T-helper 17 cell (primary cell): ENCODE data around the gene CCDC12. TPM values are rescaled to one million over a fixed set of nuclear protein-coding genes. Genes with fewer than 3 reads are reported as not detected.

Source experiments
- ATAC-seq: fragments of 150-1000 bp; cut with Tn5 transposase; 2 replicates; pipeline ENCODE4 v1.10.0; 2021; ENCODE audit warnings: mild to moderate bottlenecking, moderate library complexity
- DNase-seq, 3 donors: peaks; one replicate each; pipeline versions ENCODE4 v3.0.0 to v3.0.0-alpha.2; 2020 to 2021
- H3K9me3 ChIP-seq: one replicate; pipeline ENCODE4 v1.7.0; 2013; ENCODE audit warnings: low read length, mild to moderate bottlenecking; ENCODE audit not compliant: control insufficient read depth, poor library complexity, severe bottlenecking
- H3K27ac Mint-ChIP-seq: one replicate; pipeline ENCODE4 v1.8.0; 2022; ENCODE audit warnings: mild to moderate bottlenecking, moderate library complexity, mixed read lengths
- H3K27me3 Mint-ChIP-seq: one replicate; pipeline ENCODE4 v1.8.0; 2022; ENCODE audit warnings: mixed read lengths
- H3K36me3 Mint-ChIP-seq: one replicate; pipeline ENCODE4 v1.8.0; 2022; ENCODE audit warnings: low read depth, mixed read lengths
- H3K4me1 Mint-ChIP-seq: one replicate; pipeline ENCODE4 v1.8.0; 2022; ENCODE audit warnings: mild to moderate bottlenecking, mixed read lengths
- H3K4me3 Mint-ChIP-seq: one replicate; pipeline ENCODE4 v1.8.0; 2022; ENCODE audit warnings: mild to moderate bottlenecking, moderate library complexity, mixed read lengths
- total RNA-seq, 4 donors: library from RNA in 2 of 4; stranded (reverse) in 2 of 4; gene quantifications; one replicate each; pipeline ENCODE4 v1.2.3 and lab custom pipeline; 2022 to 2026

CCDC12 gene
- total RNA-seq, 2 donors from 2014 or later = 67.6 to 75.8 TPM

- no peaks in the 10 kb centered on the region for H3K9me3 ChIP-seq
- H3K27ac Mint-ChIP-seq = peak overlapping the region; percentile 96
- no peaks in the 10 kb centered on the region for H3K27me3 Mint-ChIP-seq
- DNase-seq = no peak
- no peaks in the 10 kb centered on the region for H3K36me3 Mint-ChIP-seq
- ATAC-seq = peak; percentile 74
- H3K4me1 Mint-ChIP-seq = peaks cover 72% of the 10 kb centered on the region
- H3K4me3 Mint-ChIP-seq = peak overlapping the region; percentile 86
Measured at GRCh38 chr3:46959161-46959511, 17.4 kb downstream of the CCDC12 start.

- peak overlapping the region; percentile 86 for H3K4me3 Mint-ChIP-seq
- no peaks in the 10 kb centered on the region for H3K27me3 Mint-ChIP-seq
- H3K9me3 ChIP-seq = no peaks in the 10 kb centered on the region
- peak overlapping the region; percentile 96 for H3K27ac Mint-ChIP-seq
- peaks cover 77% of the 10 kb centered on the region for H3K4me1 Mint-ChIP-seq
- no peaks in the 10 kb centered on the region for H3K36me3 Mint-ChIP-seq
- ATAC-seq (no peak), DNase-seq (no peak)
Measured at GRCh38 chr3:46958467-46959160, 17.9 kb downstream of the CCDC12 start.

- no peaks in the 10 kb centered on the region for H3K36me3 Mint-ChIP-seq
- peak overlapping the region; percentile 96 for H3K27ac Mint-ChIP-seq
- peak overlapping the region; percentile 25 for H3K4me3 Mint-ChIP-seq
- no peaks in the 10 kb centered on the region for H3K27me3 Mint-ChIP-seq
- no peak for DNase-seq
- no peaks in the 10 kb centered on the region for H3K9me3 ChIP-seq
- no peak for ATAC-seq
- H3K4me1 Mint-ChIP-seq = peaks cover 83% of the 10 kb centered on the region
Measured at GRCh38 chr3:46957092-46957820, 19.3 kb downstream of the CCDC12 start.

GRCh38 chr3:46955801-46956259 is 20.7 kb downstream of the CCDC12 start:
- Mint-ChIP-seq H3K27ac (peak overlapping the region; percentile 96), H3K4me1 (peaks cover 82% of the 10 kb centered on the region), H3K36me3 (no peaks in the 10 kb centered on the region), H3K4me3 (peak overlapping the region; percentile 80), H3K27me3 (no peaks in the 10 kb centered on the region)
- no peak for ATAC-seq
- no peak for DNase-seq
- H3K9me3 ChIP-seq = no peaks in the 10 kb centered on the region

- H3K27me3 Mint-ChIP-seq = no peaks in the 10 kb centered on the region
- peaks cover 79% of the 10 kb centered on the region for H3K4me1 Mint-ChIP-seq
- DNase-seq (no peak), ATAC-seq (no peak)
- H3K9me3 ChIP-seq = no peaks in the 10 kb centered on the region
- H3K36me3 Mint-ChIP-seq = no peaks in the 10 kb centered on the region
- H3K27ac Mint-ChIP-seq = peak overlapping the region; percentile 96
- H3K4me3 Mint-ChIP-seq = peak overlapping the region; percentile 80
Measured at GRCh38 chr3:46955157-46955556, 21.4 kb downstream of the CCDC12 start.

GRCh38 chr3:46954178-46954577 is 22.4 kb downstream of the CCDC12 start:
- ATAC-seq (no peak), DNase-seq (no peak)
- Mint-ChIP-seq H3K36me3 (no peaks in the 10 kb centered on the region), H3K27me3 (no peaks in the 10 kb centered on the region), H3K4me1 (peaks cover 75% of the 10 kb centered on the region), H3K4me3 (peak overlapping the region; percentile 86), H3K27ac (peak overlapping the region; percentile 96)
- H3K9me3 ChIP-seq = no peaks in the 10 kb centered on the region

GRCh38 chr3:46953234-46954010 is 23.1 kb downstream of the CCDC12 start:
- peaks cover 75% of the 10 kb centered on the region for H3K4me1 Mint-ChIP-seq
- DNase-seq (no peak), ATAC-seq (peak; percentile 68)
- H3K36me3 Mint-ChIP-seq = peaks cover 2% of the 10 kb centered on the region
- H3K4me3 Mint-ChIP-seq = peak overlapping the region; percentile 86
- H3K9me3 ChIP-seq = no peaks in the 10 kb centered on the region
- no peaks in the 10 kb centered on the region for H3K27me3 Mint-ChIP-seq
- H3K27ac Mint-ChIP-seq = peak overlapping the region; percentile 96

GRCh38 chr3:46952813-46953212 is 23.7 kb downstream of the CCDC12 start:
- no peaks in the 10 kb centered on the region for H3K9me3 ChIP-seq
- H3K27ac Mint-ChIP-seq = peak overlapping the region; percentile 96
- H3K4me1 Mint-ChIP-seq = peaks cover 76% of the 10 kb centered on the region
- peak overlapping the region; percentile 86 for H3K4me3 Mint-ChIP-seq
- H3K27me3 Mint-ChIP-seq = no peaks in the 10 kb centered on the region
- peaks cover 2% of the 10 kb centered on the region for H3K36me3 Mint-ChIP-seq
- ATAC-seq = no peak
- DNase-seq = no peak

- no peaks in the 10 kb centered on the region for H3K9me3 ChIP-seq
- Mint-ChIP-seq H3K27me3 (no peaks in the 10 kb centered on the region), H3K4me3 (no peak overlapping the region), H3K27ac (peak overlapping the region; percentile 100), H3K4me1 (peaks cover 83% of the 10 kb centered on the region), H3K36me3 (peaks cover 2% of the 10 kb centered on the region)
- no peak for DNase-seq
- no peak for ATAC-seq
Measured at GRCh38 chr3:46950650-46951241, 25.8 kb downstream of the CCDC12 start.

- Mint-ChIP-seq H3K36me3 (peaks cover 2% of the 10 kb centered on the region), H3K27ac (peak overlapping the region; percentile 100), H3K4me1 (peaks cover 84% of the 10 kb centered on the region), H3K4me3 (peak overlapping the region; percentile 77), H3K27me3 (no peaks in the 10 kb centered on the region)
- no peak for DNase-seq
- ATAC-seq = no peak
- no peaks in the 10 kb centered on the region for H3K9me3 ChIP-seq
Measured at GRCh38 chr3:46950177-46950576, 26.4 kb downstream of the CCDC12 start.

GRCh38 chr3:46948830-46949671 is 27.5 kb downstream of the CCDC12 start:
- peak overlapping the region; percentile 100 for H3K27ac Mint-ChIP-seq
- no peaks in the 10 kb centered on the region for H3K27me3 Mint-ChIP-seq
- peaks cover 83% of the 10 kb centered on the region for H3K4me1 Mint-ChIP-seq
- H3K9me3 ChIP-seq = no peaks in the 10 kb centered on the region
- peaks cover 4% of the 10 kb centered on the region for H3K36me3 Mint-ChIP-seq
- no peak for ATAC-seq
- peak overlapping the region; percentile 91 for H3K4me3 Mint-ChIP-seq
- DNase-seq = no peak
